HG03354 (cell line): ENCODE measurements around the gene HUNK.

Experiments
- ATAC-seq: cut with Tn5 transposase; IDR thresholded peaks from one replicate; pipeline ENCODE4 v1.9.1; 2021; ENCODE audit warnings: mild to moderate bottlenecking; ENCODE audit not compliant: unreplicated experiment, poor library complexity, severe bottlenecking

HUNK gene

GRCh38 chr21:31914472-31914871, 41.7 kb downstream of the HUNK start:
- ATAC-seq: no peak

GRCh38 chr21:31915566-31915965, 42.7 kb downstream of the HUNK start:
- no peak for ATAC-seq

DNA sequence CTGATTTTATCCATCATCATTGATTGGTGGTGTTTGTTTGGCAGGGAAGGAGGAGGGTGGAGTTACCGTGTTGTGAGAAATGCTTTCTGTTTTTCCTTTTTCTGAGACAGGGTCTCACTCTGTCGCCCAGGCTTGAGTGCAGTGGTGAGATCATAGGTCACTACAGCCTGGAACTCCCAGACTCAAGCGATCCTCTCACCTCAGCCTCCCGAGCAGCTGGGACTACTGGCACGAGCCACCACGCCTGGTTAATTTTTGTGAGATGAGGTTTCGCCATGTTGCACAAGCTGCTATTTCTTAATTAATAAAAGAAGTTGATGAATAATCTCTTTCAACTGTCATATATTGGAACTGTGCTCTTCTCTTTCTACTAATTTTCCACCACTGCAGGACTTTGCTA, 44.3 kb downstream of the HUNK start:
- ATAC-seq: no peak

DNA sequence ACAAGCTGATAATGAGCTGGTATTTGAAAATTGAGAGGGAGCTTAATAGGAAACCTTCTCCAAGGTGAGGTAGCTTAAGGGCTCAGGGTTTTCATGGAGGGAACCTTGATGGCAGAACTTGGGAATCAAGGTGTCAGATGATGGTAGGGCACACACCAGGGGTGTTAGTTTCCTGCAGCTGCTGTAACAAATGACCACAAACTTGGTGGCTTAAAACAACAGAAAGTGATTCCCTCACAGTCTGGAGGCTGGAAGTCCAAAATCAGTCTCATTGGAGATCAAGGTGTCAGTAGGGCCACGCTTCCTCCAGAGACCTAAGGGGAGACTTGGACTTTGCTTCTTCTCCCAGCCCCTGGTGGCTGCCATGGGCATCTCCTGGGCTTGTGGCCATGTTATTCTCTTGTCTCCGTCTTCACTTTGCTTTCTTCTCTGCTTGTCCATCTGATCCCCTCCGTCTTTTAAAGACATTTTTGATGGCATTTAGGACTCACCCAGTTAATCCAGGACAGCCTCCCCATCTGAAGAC, 45.5 kb downstream of the HUNK start:
- no peak for ATAC-seq

GRCh38 chr21:31920275-31920674, 47.5 kb downstream of the HUNK start:
- ATAC-seq: no peak

GRCh38 chr21:31921079-31921478, 48.3 kb downstream of the HUNK start:
- no peak for ATAC-seq

GRCh38 chr21:31922881-31923280, 50.1 kb downstream of the HUNK start:
- ATAC-seq: no peak

- ATAC-seq: no peak
Measured at GRCh38 chr21:31923756-31924155, 50.9 kb downstream of the HUNK start.

- no peak for ATAC-seq
Measured at GRCh38 chr21:31924548-31924947, 51.7 kb downstream of the HUNK start.

GRCh38 chr21:31926498-31926897, 53.7 kb downstream of the HUNK start:
- no peak for ATAC-seq

DNA sequence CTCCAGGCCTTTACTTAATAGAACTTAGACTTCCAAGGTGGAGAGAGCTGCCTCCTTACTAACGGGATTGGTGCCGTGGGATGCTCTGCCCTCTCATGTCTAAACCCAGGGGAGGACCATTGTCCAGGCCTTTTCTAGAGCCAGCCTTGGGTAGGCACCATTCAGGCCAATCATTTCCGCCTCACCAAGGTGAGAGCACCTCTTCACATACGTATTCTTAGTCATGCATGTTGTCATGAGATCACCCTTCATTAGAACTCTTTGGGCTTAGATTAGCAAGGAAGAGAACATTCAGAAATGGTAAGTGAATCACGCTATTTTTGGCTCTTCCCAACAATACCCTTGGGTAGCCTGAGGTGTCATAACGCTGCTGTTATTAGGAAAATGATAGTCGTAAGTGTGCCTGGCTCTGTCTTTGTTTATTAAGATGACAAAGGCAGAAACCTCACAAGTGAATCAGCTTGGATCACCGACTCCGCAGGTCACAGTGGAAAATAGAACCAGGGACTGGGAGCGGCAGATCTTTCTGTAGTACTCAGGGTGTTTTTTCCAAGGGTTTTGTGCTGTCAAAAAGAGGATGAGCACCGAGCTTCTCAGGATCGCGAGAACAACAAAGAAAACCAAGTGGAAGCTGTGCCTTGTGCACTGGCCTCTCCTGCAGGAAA, 55.0 kb downstream of the HUNK start:
- ATAC-seq: no peak

- ATAC-seq: no peak
Measured at GRCh38 chr21:31928656-31929055, 55.8 kb downstream of the HUNK start.

DNA sequence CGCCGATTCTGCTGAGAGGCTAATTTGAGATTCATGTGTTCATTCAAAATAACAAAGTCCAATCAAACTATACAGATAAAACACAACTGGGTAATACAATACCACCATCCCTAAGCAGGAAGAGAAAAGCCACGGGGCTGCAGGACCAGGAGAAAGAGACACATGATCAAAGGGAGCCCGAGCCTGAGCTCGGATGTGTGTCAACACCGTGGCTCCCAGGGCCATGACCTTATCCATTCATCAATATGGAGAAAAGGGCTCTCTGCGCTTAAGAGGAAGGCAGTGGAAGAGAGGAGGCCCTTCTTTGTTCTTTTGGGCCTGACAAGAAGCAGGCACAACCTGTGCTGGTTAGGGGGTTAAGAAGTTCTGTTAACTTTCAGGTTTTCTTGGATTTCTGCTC, 56.7 kb downstream of the HUNK start:
- no peak for ATAC-seq

DNA sequence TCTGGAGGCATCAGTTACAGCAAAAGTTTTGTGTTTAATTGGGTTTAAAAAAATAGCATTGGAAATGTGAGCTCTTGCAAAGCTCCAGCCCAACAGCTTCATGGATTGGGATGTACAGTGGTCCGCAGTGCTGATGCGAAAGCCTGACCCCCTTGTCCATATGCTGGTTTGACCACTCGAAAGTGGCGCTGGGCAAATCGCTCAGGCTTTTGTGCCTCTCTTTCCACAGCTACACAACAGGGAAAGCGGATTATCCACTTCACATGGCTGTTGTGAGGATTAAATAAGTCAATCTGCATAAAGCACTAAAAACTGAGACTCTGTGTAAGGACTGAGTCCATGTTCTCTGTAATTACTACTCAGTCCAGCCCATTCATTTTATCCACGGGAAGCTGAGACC, 57.2 kb downstream of the HUNK start:
- no peak for ATAC-seq

- ATAC-seq: no peak
Measured at GRCh38 chr21:31931644-31932469, 59.0 kb downstream of the HUNK start.

GRCh38 chr21:31932470-31932764, 59.6 kb downstream of the HUNK start:
- ATAC-seq: no peak

DNA sequence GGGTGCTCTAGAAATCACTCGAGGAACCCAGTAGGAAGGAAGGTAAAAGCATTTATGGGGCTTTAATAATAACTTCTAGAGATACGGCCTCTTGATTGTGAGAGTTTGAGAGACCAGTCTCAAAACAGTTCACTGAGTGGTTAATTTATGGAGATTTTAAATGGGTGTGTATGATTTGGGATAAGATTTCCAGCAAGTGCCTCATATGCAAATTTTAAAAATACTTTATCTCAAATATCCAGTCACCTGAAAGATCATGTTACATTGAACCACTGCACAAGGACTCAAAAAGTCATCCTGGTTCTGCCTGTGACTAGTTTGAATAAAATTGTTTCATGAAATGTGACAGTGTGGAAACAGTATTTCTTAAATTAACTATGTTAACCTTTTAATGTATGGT, 64.5 kb downstream of the HUNK start:
- no peak for ATAC-seq

GRCh38 chr21:31938330-31939301, 65.8 kb downstream of the HUNK start:
- no peak for ATAC-seq

DNA sequence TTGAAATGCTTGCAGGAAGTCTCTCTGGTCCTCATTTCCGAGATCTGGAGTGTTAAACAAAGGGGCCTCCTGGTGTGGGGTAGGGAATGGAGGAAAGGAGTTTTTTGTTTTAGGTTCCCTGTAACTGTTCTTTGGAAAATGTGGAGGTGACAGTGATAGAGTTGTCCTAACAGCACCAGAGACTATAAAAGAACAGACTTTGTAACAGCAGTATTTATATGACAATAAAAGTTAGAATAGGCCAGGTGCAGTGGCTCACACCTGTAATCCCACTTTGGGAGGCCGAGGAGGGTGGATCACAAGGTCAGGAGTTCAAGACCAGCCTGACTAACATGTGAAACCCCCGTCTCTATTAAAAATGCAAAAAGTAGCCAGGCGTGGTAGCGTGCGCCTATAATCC, 68.9 kb downstream of the HUNK start:
- no peak for ATAC-seq

DNA sequence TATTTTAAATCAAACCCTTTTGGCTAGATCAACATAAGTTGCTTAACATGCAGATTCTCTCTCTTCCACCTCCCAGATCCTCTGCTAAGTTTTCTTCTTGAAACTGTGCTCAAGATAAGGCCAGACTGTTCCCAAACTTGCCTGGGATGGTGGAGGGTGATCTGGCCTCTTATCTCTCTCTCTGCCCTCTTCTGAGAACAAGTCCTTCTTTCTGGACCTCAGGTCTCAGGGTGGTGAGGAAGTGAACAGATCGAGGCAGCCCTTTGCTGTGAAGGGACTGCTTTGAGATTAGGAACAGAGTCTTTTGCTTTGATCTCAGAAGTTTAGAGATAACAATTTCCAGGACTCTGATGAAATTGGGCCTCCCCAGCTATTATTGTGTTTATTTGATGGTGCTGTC, 70.7 kb downstream of the HUNK start:
- ATAC-seq: no peak
